Fibroblast of lung (primary cell): ENCODE measurements around the gene FMO4.

Experiments
- EZH2 ChIP-seq: IDR thresholded peaks from 2 replicates; pipeline ENCODE4 v1.5.1; 2012; ENCODE audit warnings: low read length, control low read depth, mild to moderate bottlenecking; ENCODE audit errors: missing control alignments
- TF ChIP-seq, protein P1 (sequence below), 2 donors: IDR thresholded peaks in 1 of 2; conservative IDR thresholded peaks in 1 of 2; 1 replicate in 1 of 2; 2 replicates in 1 of 2; pipeline ENCODE4 v1.5.1; 2011 to 2012; ENCODE audit warnings: low read length in 2 of 2, control low read depth in 1 of 2, inconsistent platforms in 1 of 2, low read depth in 1 of 2, mild to moderate bottlenecking in 1 of 2

DNA sequence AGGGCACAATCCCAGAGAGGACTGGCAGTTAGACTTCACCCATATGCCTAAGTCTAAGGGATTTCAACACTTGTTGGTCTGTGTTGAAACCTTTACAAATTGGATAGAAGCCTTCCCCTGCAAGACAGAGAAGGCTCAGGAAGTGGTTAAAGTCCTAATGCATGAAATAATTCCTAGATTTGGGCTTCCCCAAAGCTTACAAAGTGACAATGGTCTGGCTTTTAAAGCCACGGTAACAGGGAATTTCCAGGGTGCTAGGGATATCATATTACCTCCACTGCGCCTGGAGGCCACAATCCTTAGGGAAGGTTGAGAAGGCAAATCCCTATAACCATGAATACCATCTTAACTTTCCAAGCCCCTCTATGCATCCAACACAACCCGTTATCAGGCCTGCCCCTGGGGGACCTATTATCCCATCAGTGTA is 3.3 kb upstream of the FMO4 start:
- TF ChIP-seq, protein P1, sequence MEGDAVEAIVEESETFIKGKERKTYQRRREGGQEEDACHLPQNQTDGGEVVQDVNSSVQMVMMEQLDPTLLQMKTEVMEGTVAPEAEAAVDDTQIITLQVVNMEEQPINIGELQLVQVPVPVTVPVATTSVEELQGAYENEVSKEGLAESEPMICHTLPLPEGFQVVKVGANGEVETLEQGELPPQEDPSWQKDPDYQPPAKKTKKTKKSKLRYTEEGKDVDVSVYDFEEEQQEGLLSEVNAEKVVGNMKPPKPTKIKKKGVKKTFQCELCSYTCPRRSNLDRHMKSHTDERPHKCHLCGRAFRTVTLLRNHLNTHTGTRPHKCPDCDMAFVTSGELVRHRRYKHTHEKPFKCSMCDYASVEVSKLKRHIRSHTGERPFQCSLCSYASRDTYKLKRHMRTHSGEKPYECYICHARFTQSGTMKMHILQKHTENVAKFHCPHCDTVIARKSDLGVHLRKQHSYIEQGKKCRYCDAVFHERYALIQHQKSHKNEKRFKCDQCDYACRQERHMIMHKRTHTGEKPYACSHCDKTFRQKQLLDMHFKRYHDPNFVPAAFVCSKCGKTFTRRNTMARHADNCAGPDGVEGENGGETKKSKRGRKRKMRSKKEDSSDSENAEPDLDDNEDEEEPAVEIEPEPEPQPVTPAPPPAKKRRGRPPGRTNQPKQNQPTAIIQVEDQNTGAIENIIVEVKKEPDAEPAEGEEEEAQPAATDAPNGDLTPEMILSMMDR (conservative IDR thresholded peaks at IDR 0.05 in 1 of 2, IDR thresholded peaks at IDR 0.05 in 1 of 2; ENCODE audit: low read depth in 1 of 2, low read length in 2 of 2): no peak
- TF ChIP-seq EZH2: no peak
